Measurements from ENCODE around the gene LRP5.

GRCh38 chr11:68495220-68495729, 182.9 kb downstream of the LRP5 start:
- TF ChIP-seq, protein P1, sequence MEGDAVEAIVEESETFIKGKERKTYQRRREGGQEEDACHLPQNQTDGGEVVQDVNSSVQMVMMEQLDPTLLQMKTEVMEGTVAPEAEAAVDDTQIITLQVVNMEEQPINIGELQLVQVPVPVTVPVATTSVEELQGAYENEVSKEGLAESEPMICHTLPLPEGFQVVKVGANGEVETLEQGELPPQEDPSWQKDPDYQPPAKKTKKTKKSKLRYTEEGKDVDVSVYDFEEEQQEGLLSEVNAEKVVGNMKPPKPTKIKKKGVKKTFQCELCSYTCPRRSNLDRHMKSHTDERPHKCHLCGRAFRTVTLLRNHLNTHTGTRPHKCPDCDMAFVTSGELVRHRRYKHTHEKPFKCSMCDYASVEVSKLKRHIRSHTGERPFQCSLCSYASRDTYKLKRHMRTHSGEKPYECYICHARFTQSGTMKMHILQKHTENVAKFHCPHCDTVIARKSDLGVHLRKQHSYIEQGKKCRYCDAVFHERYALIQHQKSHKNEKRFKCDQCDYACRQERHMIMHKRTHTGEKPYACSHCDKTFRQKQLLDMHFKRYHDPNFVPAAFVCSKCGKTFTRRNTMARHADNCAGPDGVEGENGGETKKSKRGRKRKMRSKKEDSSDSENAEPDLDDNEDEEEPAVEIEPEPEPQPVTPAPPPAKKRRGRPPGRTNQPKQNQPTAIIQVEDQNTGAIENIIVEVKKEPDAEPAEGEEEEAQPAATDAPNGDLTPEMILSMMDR (conservative IDR thresholded peaks at IDR 0.05; ENCODE audit: low read depth, low read length), result no peak
- no peak for TF ChIP-seq EZH2 (IDR thresholded peaks at IDR 0.05; ENCODE audit: borderline replicate concordance, low read depth, low read length, poor library complexity, severe bottlenecking)
